CD14-positive monocyte (primary cell): Measurements from ENCODE around the gene GRAMD1A. TPM values are rescaled to one million over a fixed set of nuclear protein-coding genes. Genes with fewer than 3 reads are reported as not detected.

Experiments
- DNase-seq, 3 donors: peaks; one replicate each; pipeline ENCODE4 v3.0.0-alpha.2; 2011 to 2022
- H2AFZ ChIP-seq: 2 replicates; pipeline ENCODE4 v1.6.0; 2012; ENCODE audit warnings: mild to moderate bottlenecking, low read depth, low read length, inconsistent platforms; ENCODE audit not compliant: insufficient read depth, poor library complexity, severe bottlenecking
- H3K27ac ChIP-seq, 2 donors: 1 replicate in 1 of 2; 2 replicates in 1 of 2; pipeline ENCODE4 v1.5.1; 2012 to 2013; ENCODE audit warnings: low read length in 2 of 2, control low read depth in 1 of 2, inconsistent platforms in 1 of 2, low read depth in 1 of 2, mild to moderate bottlenecking in 1 of 2
- H3K27me3 ChIP-seq, 2 donors: one replicate each; pipeline versions ENCODE4 v1.6.0 to v1.6.1; 2011 to 2013; ENCODE audit warnings: low read length in 2 of 2; ENCODE audit not compliant: control insufficient read depth in 2 of 2, insufficient read depth in 2 of 2
- H3K36me3 ChIP-seq, 2 donors: replicated peaks in 1 of 2; 1 replicate in 1 of 2; 2 replicates in 1 of 2; pipeline versions ENCODE4 v1.5.1 to v1.6.1; 2012 to 2013; ENCODE audit warnings: low read length in 2 of 2, control low read depth in 1 of 2, inconsistent platforms in 1 of 2, mild to moderate bottlenecking in 1 of 2; ENCODE audit not compliant: insufficient read depth in 2 of 2, control insufficient read depth in 1 of 2
- H3K4me1 ChIP-seq, 2 donors: 1 replicate in 1 of 2; 2 replicates in 1 of 2; pipeline versions ENCODE4 v1.5.1 to v1.6.1; 2012 to 2013; ENCODE audit warnings: low read length in 2 of 2, control low read depth in 1 of 2, inconsistent platforms in 1 of 2, mild to moderate bottlenecking in 1 of 2, moderate library complexity in 1 of 2; ENCODE audit not compliant: insufficient read depth in 2 of 2, control insufficient read depth in 1 of 2
- H3K4me2 ChIP-seq: replicated peaks from 2 replicates; pipeline ENCODE3; 2012; ENCODE audit warnings: low read length, moderate library complexity, mild to moderate bottlenecking; ENCODE audit not compliant: poor library complexity, severe bottlenecking; ENCODE audit errors: extremely low read depth
- H3K4me3 ChIP-seq, 3 experiments: fragments of 200-600 bp in 1 of 3; sonication (generic) in 1 of 3; replicated peaks in 1 of 3; 1 replicate in 2 of 3; 2 replicates in 1 of 3; pipeline ENCODE4 v1.5.1; 2011 to 2013; ENCODE audit warnings: low read length in 3 of 3, mild to moderate bottlenecking in 3 of 3, control low read depth in 2 of 3, low read depth in 2 of 3, inconsistent platforms in 1 of 3, moderate library complexity in 1 of 3
- H3K79me2 ChIP-seq: 2 replicates; pipeline ENCODE4 v1.6.0; 2012; ENCODE audit warnings: mild to moderate bottlenecking, control low read depth, inconsistent platforms, low read length, moderate library complexity; ENCODE audit not compliant: insufficient read depth
- H3K9ac ChIP-seq: 2 replicates; pipeline ENCODE4 v1.6.0; 2017; ENCODE audit warnings: low read length, mild to moderate bottlenecking; ENCODE audit not compliant: insufficient read depth, poor library complexity, severe bottlenecking
- H3K9me3 ChIP-seq, 2 donors: replicated peaks in 1 of 2; 1 replicate in 1 of 2; 2 replicates in 1 of 2; pipeline versions ENCODE4 v1.5.1 to v1.6.1; 2012 to 2013; ENCODE audit warnings: low read length in 2 of 2, control low read depth in 1 of 2; ENCODE audit not compliant: control insufficient read depth in 1 of 2, insufficient read depth in 1 of 2
- H4K20me1 ChIP-seq: 2 replicates; pipeline ENCODE4 v1.6.0; 2012; ENCODE audit warnings: mild to moderate bottlenecking, low read length, control low read depth, moderate library complexity; ENCODE audit not compliant: insufficient read depth
- H3K27ac Mint-ChIP-seq, 7 donors: one replicate each; pipeline ENCODE4 v1.8.0; 2020; ENCODE audit warnings: mild to moderate bottlenecking in 7 of 7, mixed read lengths in 7 of 7, moderate library complexity in 6 of 7, inconsistent platforms in 2 of 7
- H3K27me3 Mint-ChIP-seq, 3 donors: one replicate each; pipeline ENCODE4 v1.8.0; 2021 to 2022; ENCODE audit warnings: low read depth in 3 of 3, mild to moderate bottlenecking in 3 of 3, mixed read lengths in 3 of 3, moderate library complexity in 3 of 3, inconsistent platforms in 1 of 3
- H3K36me3 Mint-ChIP-seq, 2 donors: one replicate each; pipeline ENCODE4 v1.8.0; 2020; ENCODE audit warnings: mixed read lengths in 2 of 2, inconsistent platforms in 1 of 2, mild to moderate bottlenecking in 1 of 2
- H3K4me1 Mint-ChIP-seq: one replicate; pipeline ENCODE4 v1.8.0; 2020; ENCODE audit warnings: mild to moderate bottlenecking, mixed read lengths
- H3K4me3 Mint-ChIP-seq, 2 donors: one replicate each; pipeline ENCODE4 v1.8.0; 2020; ENCODE audit warnings: mild to moderate bottlenecking in 2 of 2, mixed read lengths in 2 of 2, moderate library complexity in 1 of 2
- H3K9me3 Mint-ChIP-seq, 7 donors: one replicate each; pipeline ENCODE4 v1.8.0; 2020 to 2022; ENCODE audit warnings: mixed read lengths in 7 of 7, mild to moderate bottlenecking in 6 of 7, moderate library complexity in 6 of 7, inconsistent platforms in 2 of 7
- CTCF ChIP-seq: fragments of 200-600 bp; IDR thresholded peaks from one replicate; pipeline ENCODE4 v1.8.0; 2022; ENCODE audit warnings: antibody characterized with exemption, mild to moderate bottlenecking
- WGBS: methylation state at CpG from one replicate; pipeline ENCODE4 v1.1.5; 2013; ENCODE audit warnings: missing lambda C conversion rate; ENCODE audit not compliant: insufficient coverage; 5-methylcytosine and 5-hydroxymethylcytosine counted together
- intact Hi-C, 2 donors: fragments of 100-400 bp; cut with micrococcal nuclease; formaldehyde crosslinking; loops; one replicate each; pipeline versions ENCODE4 v1.15.0 to v1.15.1; 2023
- polyA plus RNA-seq, 3 donors: library from polyadenylated mRNA; depleted of rRNA in 1 of 3; unstranded in 2 of 3; stranded (reverse) in 1 of 3; fragments of 300-500 nt in 2 of 3; fragments of >200 nt in 1 of 3; fragmentation: Illumina TruSeq in 2 of 3; gene quantifications; 1 replicate in 2 of 3; 2 replicates in 1 of 3; pipeline ENCODE4 v1.2.3, GENCODE V29; 2012 to 2021

The GRAMD1A gene
- polyA plus RNA-seq, 3 donors = 9.3 to 73.9 (median 15.1) TPM

- Mint-ChIP-seq H3K4me3 (no peak overlapping the region), H3K36me3 (no peaks in the 10 kb centered on the region), H3K27ac (no peak overlapping the region), H3K4me1 (peaks cover 7% of the 10 kb centered on the region), H3K9me3 (peaks cover 7 to 17% (median 11%) of the 10 kb centered on the region in 7 donors), H3K27me3 (peaks cover 1 to 4% (median 2%) of the 10 kb centered on the region in 3 donors)
- Histone ChIP-seq H2AFZ (no peak overlapping the region), H3K9ac (no peak overlapping the region), H3K4me1 (no peaks in the 10 kb centered on the region), H3K36me3 (no peaks in the 10 kb centered on the region), H3K9me3 (peaks cover 7 to 13% of the 10 kb centered on the region in 2 donors), H3K79me2 (no peaks in the 10 kb centered on the region), H3K4me3 (no peak overlapping the region), H3K4me2 (no peak overlapping the region), H3K27me3 (no peaks in the 10 kb centered on the region), H4K20me1 (no peaks in the 10 kb centered on the region), H3K27ac (no peak overlapping the region)
- 92% methylated on average over 3 of the region's 3 CpGs for WGBS
- intact Hi-C loops = no loop called here
- no peak for TF ChIP-seq CTCF
- DNase-seq = no peak
Measured at GRCh38 chr19:35070471-35070870, 70.3 kb downstream of the GRAMD1A start.

GRCh38 chr19:35073516-35073915 is 73.4 kb downstream of the GRAMD1A start:
- WGBS = 96% methylated on average over 8 of the region's 10 CpGs
- TF ChIP-seq CTCF = no peak
- H3K4me2 ChIP-seq = no peak overlapping the region
- H4K20me1 ChIP-seq = no peaks in the 10 kb centered on the region
- H3K36me3 ChIP-seq = no peaks in the 10 kb centered on the region
- no peaks in the 10 kb centered on the region for H3K4me1 Mint-ChIP-seq
- H3K4me3 ChIP-seq = no peak overlapping the region
- H3K27ac Mint-ChIP-seq = no peak overlapping the region
- H3K9me3 ChIP-seq = peaks cover 7 to 9% of the 10 kb centered on the region in 2 donors
- H2AFZ ChIP-seq = no peak overlapping the region
- no peaks in the 10 kb centered on the region for H3K4me1 ChIP-seq
- H3K4me3 Mint-ChIP-seq = no peak overlapping the region
- H3K79me2 ChIP-seq = no peaks in the 10 kb centered on the region
- no peak overlapping the region for H3K9ac ChIP-seq
- no peaks in the 10 kb centered on the region for H3K36me3 Mint-ChIP-seq
- peaks cover 4 to 10% (median 10%) of the 10 kb centered on the region in 7 donors for H3K9me3 Mint-ChIP-seq
- no peak for DNase-seq
- peaks cover 3 to 5% (median 4%) of the 10 kb centered on the region in 3 donors for H3K27me3 Mint-ChIP-seq
- H3K27me3 ChIP-seq = no peaks in the 10 kb centered on the region
- H3K27ac ChIP-seq = no peak overlapping the region
- intact Hi-C loops = no loop called here
